Choroid plexus epithelial cell (primary cell): ENCODE results near the gene CTIF.

Source experiments
- DNase-seq: peaks from one replicate; pipeline ENCODE4 v3.0.0-alpha.2; 2010; ENCODE audit warnings: low read depth
- H3K4me3 ChIP-seq: 2 replicates; pipeline ENCODE4 v1.5.1; 2011; ENCODE audit warnings: low read depth, mild to moderate bottlenecking, control low read depth, low read length, moderate library complexity
- CTCF ChIP-seq: conservative IDR thresholded peaks from 2 replicates; pipeline ENCODE4 v1.5.1; 2011; ENCODE audit warnings: low read depth, mild to moderate bottlenecking, control low read depth, inconsistent platforms, low read length, moderate library complexity

Gene CTIF

DNA sequence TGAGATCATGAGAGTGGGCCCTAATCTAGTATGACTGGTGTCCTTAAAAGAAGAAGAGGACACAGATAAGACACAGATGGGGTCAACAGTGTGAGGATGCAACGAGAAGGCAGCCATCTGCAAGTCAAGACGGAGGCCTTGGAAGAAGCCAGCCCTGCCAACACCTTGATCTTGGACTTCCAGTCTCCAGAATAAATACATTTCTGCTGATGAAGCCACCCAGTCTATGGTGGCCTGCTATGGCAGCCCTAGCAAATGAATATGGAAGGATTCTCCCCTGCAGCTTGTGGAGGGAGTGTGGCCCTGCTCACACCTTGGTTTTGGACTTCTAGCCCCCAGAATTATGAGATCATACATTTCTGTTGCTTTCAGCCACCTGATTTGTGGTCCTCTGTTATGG is 12.3 kb downstream of the CTIF start:
- TF ChIP-seq CTCF = no peak
- DNase-seq = no peak
- no peak overlapping the region for H3K4me3 ChIP-seq

DNA sequence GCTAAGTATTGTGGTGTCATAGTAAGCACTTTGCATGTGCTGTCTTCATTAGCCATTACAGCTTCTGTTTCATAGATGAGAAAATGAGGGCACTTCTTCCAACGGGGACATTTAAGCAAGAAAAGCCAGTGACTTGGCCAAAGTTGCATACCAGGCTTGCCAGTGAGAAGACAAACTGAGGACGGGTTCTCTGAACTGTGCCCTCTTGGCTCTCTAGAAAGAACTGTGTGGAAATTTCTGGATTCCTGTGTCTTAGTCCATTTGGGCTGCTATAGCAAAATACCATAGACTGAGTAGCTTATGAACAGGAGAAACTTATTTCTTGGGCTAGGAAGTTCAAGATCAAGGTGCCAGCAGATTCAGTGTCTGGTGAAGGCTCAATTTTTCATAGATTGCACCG is 13.3 kb downstream of the CTIF start:
- H3K4me3 ChIP-seq = no peak overlapping the region
- no peak for DNase-seq
- no peak for TF ChIP-seq CTCF

DNA sequence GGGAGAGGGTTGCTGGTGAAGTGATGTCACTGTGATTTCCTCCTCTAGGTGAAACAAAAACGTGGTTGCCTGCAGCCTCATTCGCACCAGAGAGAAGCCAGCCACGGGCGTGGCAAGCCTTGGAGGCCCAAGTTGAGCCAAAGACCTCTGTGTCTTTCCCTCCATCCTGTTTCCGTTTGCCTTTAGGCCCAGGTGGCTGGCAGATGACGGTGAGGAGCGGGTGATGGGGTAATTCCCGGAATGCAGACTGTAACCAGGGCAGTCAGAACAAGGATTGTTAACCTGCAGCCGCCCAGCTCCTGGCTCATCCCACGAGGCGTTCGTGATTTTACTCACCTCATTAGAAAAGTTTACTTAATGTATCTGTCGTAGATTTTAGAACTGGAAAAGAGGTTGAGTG is 14.4 kb downstream of the CTIF start:
- DNase-seq = no peak
- no peak overlapping the region for H3K4me3 ChIP-seq
- TF ChIP-seq CTCF = no peak

- no peak for TF ChIP-seq CTCF
- no peak overlapping the region for H3K4me3 ChIP-seq
- DNase-seq = no peak
These were observed 16.0 kb downstream of the CTIF start for GRCh38 chr18:48554610-48555400.

- H3K4me3 ChIP-seq = no peak overlapping the region
- TF ChIP-seq CTCF = no peak
- no peak for DNase-seq
These were observed 16.7 kb downstream of the CTIF start for GRCh38 chr18:48555465-48555995.

DNA sequence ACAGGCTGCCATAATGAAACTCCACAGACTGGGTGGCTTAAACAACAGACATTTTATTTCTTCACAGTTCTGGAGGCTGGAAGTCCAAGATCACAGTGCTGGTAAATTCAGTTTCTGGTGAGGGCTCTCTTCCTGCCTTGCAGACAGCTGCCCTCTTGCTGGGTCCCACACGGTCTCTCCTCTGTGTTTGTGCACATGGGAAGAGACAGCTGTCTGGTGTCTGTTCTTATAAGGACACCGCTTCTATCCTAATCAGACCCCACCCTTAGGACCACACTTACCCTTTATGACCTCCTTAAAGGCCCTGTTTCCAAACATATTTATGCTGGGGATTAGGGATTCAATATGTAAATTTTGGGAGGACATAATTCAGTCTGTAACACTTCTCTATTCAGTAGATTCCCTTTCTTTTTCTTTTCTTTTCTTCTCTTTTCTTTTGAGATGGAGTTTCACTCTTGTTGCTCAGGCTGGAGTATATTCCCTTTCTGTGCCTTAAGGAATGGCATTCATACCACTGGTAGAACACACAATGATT is 18.9 kb downstream of the CTIF start:
- H3K4me3 ChIP-seq = no peak overlapping the region
- DNase-seq = no peak
- TF ChIP-seq CTCF = no peak

GRCh38 chr18:48558248-48558647 is 19.4 kb downstream of the CTIF start:
- TF ChIP-seq CTCF = no peak
- H3K4me3 ChIP-seq = no peak overlapping the region
- DNase-seq = no peak
